HG03060 (cell line): Measurements from ENCODE around the gene ZNF185.

Experiments
- ATAC-seq: cut with Tn5 transposase; IDR thresholded peaks from one replicate; pipeline ENCODE4 v1.9.1; 2021; ENCODE audit warnings: low read depth, moderate number of reproducible peaks; ENCODE audit not compliant: unreplicated experiment

The ZNF185 gene

GRCh38 chrX:152897222-152898131, at the start of gene ZNF185:
TSS of gene ZNF185 (plus strand) at chrX:152898067. CDS start at chrX:152914490, 16,423 bp downstream.
- no peak for ATAC-seq

- ATAC-seq: no peak
These were observed 47.4 kb upstream of the ZNF185 start for GRCh38 chrX:152850465-152850864.

GRCh38 chrX:152853986-152854385, 43.9 kb upstream of the ZNF185 start:
- ATAC-seq: no peak

GRCh38 chrX:152861116-152861515, 36.8 kb upstream of the ZNF185 start:
- ATAC-seq: no peak

- no peak for ATAC-seq
These were observed 36.0 kb upstream of the ZNF185 start for GRCh38 chrX:152861826-152862225.

GRCh38 chrX:152865232-152865920, 32.5 kb upstream of the ZNF185 start:
- ATAC-seq: no peak

GRCh38 chrX:152866386-152866785, 31.5 kb upstream of the ZNF185 start:
- ATAC-seq: no peak

- no peak for ATAC-seq
These were observed 27.9 kb upstream of the ZNF185 start for GRCh38 chrX:152869972-152870371.

GRCh38 chrX:152871260-152871659, 26.6 kb upstream of the ZNF185 start:
- no peak for ATAC-seq

- no peak for ATAC-seq
These were observed 25.3 kb upstream of the ZNF185 start for GRCh38 chrX:152872522-152872921.

GRCh38 chrX:152873361-152873760, 24.5 kb upstream of the ZNF185 start:
- ATAC-seq: no peak

GRCh38 chrX:152876931-152877840, 20.7 kb upstream of the ZNF185 start:
- ATAC-seq: no peak

- ATAC-seq: no peak
These were observed 18.7 kb upstream of the ZNF185 start for GRCh38 chrX:152878976-152879755.

- no peak for ATAC-seq
These were observed 16.6 kb upstream of the ZNF185 start for GRCh38 chrX:152881289-152881688.

GRCh38 chrX:152884171-152884570, 13.7 kb upstream of the ZNF185 start:
- no peak for ATAC-seq

GRCh38 chrX:152886716-152887115, 11.2 kb upstream of the ZNF185 start:
- ATAC-seq: no peak

GRCh38 chrX:152892499-152892898, 5.4 kb upstream of the ZNF185 start:
- ATAC-seq: no peak

GRCh38 chrX:152892999-152893891, 4.6 kb upstream of the ZNF185 start:
- ATAC-seq: no peak
